ENCODE measurements around the gene ABHD5.

GRCh38 chr3:43734685-43735084 is 43.9 kb downstream of the ABHD5 start:
- no peak for TF ChIP-seq CTCF (conservative IDR thresholded peaks at IDR 0.05; ENCODE audit: low read depth, low read length)
- TF ChIP-seq EZH2 (IDR thresholded peaks at IDR 0.05; ENCODE audit: borderline replicate concordance, low read depth, low read length, poor library complexity, severe bottlenecking), result no peak
